ENCODE measurements around the gene FAHD2A. TPM values are rescaled to one million over a fixed set of nuclear protein-coding genes. Genes with fewer than 3 reads are reported as not detected.
"Not testable (repeated sequence)": the region's sequence is repeated elsewhere in the genome, so short reads cannot be mapped to it uniquely, and the experiment has no call there.

The FAHD2A gene
- total RNA-seq, 2 experiments from 2014 or later, result 33.8 to 37.5 TPM

DNA sequence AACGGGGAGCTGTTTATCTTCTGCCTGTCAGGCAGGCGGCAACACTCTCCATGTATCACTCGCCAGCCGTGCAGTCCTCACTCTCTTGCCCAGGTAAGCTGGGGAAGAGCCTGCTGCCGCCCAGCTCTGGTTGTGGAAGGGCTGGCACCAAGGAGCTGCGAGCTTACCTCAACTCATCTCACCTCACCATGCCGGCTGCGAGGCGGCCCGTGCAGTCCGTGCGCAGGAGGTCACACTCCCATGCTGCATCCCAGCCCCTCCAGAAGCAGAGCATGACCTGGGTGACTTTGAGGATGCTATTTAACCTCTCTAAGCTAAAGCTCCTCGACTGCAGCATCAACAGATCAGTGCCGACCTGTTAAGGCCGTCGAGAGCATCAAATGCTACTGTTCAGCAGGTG, 13.1 kb downstream of the FAHD2A start:
- POLR2A ChIA-PET, CTCF ChIA-PET: not testable (repeated sequence)

DNA sequence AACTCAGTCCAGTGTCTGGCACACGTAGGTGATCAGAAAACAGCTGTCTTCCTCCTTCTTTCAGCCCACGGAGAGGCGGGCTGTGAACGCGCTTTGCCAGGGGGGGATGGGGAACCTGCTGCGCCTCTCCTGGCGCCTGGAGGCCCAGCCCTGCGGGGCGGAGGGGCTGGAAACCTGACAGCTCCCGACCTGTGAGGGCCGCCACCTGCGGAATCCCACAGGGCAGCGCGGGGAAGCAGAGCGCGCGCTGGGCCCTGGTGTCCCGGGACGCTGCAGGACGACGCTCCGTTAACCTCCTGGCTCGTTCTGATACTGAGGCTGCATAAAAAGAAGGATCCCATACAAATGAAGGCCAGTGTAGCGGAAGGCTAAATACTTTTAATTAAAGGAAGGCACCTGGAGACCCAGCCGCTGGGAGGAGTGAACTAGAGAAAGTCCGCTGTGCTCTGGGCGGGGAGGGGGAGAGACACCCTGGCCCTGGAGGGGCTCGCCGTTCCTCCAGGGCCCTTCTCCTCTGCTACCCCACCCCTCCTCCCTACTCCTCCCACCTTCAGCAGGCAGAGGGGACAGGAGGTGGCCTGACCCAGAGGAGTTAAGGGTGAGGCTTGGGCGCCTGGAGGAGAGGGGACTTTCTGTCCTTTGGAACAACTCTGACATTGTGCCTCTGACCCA, 24.8 kb downstream of the FAHD2A start:
- CTCF ChIA-PET, POLR2A ChIA-PET: not testable (repeated sequence)

DNA sequence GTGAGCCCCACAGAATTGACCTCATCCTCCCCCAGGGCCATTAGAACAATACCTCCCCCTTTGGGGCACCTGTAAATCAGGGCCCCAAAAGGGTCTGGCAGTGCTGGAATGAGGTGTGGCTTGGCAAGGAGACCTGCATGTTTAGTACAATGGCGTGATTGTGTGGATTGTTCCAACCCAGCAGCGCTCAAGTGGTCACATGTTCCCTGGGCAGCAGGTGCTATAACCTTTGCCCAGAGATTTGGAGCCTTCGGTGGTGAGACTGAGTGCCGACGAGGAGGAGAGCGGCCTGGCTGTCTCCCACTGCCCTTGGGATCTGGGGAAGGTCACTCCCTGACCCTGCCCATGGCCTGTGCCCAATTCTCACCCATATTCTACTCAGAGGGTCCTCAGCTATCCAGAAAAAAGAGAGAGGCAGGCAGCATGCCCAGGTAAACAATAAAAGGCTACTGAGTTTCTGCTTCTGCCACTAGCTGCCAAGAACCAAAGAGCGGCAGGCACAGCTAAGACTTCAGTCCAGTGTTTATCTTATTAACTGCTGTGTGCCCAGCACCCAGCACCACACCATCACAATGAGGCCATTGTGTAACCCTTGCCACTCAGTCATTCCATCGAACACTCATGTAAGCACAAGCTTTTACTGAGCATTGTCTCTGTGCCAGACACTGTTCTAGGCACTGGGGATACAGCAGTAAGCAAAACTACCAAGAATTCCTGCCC, 27.4 kb downstream of the FAHD2A start:
- POLR2A ChIA-PET, CTCF ChIA-PET: not testable (repeated sequence)

DNA sequence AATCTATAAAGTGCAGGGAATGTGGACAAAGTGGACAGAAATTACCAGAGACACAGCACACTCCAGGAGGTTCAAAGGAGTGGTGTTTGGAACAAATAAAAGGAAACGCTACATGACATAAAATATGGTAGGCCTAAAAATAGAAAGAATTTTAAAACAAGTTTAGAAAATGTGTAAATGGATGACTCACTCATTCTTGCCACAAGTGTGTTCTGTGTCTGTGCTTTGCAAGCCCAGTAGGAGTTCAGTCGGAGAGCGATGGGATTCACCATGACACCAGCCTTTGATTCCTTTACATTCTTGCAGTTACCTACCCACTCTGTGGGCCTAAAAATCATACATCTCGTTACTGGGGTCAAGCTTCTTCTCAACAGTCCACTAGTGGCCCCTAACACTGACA, 30.9 kb downstream of the FAHD2A start:
- POLR2A ChIA-PET, CTCF ChIA-PET: not testable (repeated sequence)

- POLR2A ChIA-PET, CTCF ChIA-PET: not testable (repeated sequence)
Measured at GRCh38 chr2:95433973-95434372, 31.5 kb downstream of the FAHD2A start.

GRCh38 chr2:95434507-95435076, 32.1 kb downstream of the FAHD2A start:
- POLR2A ChIA-PET, CTCF ChIA-PET: not testable (repeated sequence)

- POLR2A ChIA-PET, CTCF ChIA-PET: not testable (repeated sequence)
Measured at GRCh38 chr2:95435162-95435871, 32.8 kb downstream of the FAHD2A start.

- POLR2A ChIA-PET, CTCF ChIA-PET: not testable (repeated sequence)
Measured at GRCh38 chr2:95435872-95436209, 33.3 kb downstream of the FAHD2A start.

GRCh38 chr2:95442474-95443099, 40.1 kb downstream of the FAHD2A start:
- CTCF ChIA-PET, result not testable (repeated sequence)

GRCh38 chr2:95445317-95445716, 42.8 kb downstream of the FAHD2A start:
- CTCF ChIA-PET, result not testable (repeated sequence)

More at GRCh38 chr2:95442474-95443099, 40.1 kb downstream of the FAHD2A start:
- POLR2A ChIA-PET, result not testable (repeated sequence)

GRCh38 chr2:95463292-95463691, 60.8 kb downstream of the FAHD2A start:
- POLR2A ChIA-PET, CTCF ChIA-PET: not testable (repeated sequence)

More at GRCh38 chr2:95445317-95445716, 42.8 kb downstream of the FAHD2A start:
- POLR2A ChIA-PET, result not testable (repeated sequence)

Other genes starting within 250 kb of the FAHD2A start
- gene ZNF514, start 242.9 kb upstream of the FAHD2A start, total RNA-seq, result 10 to 100 TPM; 10.1 to 11.6 TPM
- 1 to 10 TPM; 5.0 TPM for gene ZNF2, start 236.9 kb upstream of the FAHD2A start, total RNA-seq
- gene ZNF892, start 195.2 kb upstream of the FAHD2A start, total RNA-seq, result 1 to 10 TPM; 3.4 to 4.3 TPM
- under 1 TPM; 0.25 to 0.48 TPM for gene PROM2, start 128.3 kb upstream of the FAHD2A start, total RNA-seq
- gene KCNIP3, start 105.4 kb upstream of the FAHD2A start, total RNA-seq, result not detected
- gene TRIM43B, start 82.0 kb downstream of the FAHD2A start, total RNA-seq, result not detected
- gene TRIM43, start 189.3 kb downstream of the FAHD2A start, total RNA-seq, result not detected